C4-2B (cell line): ENCODE data around the gene ZSCAN10.
"Not testable (repeated sequence)": the region's sequence is repeated elsewhere in the genome, so short reads cannot be mapped to it uniquely, and the experiment has no call there.

ENCODE experiments used
- ZFX ChIP-seq: fragments of 450-650 bp; IDR thresholded peaks from 2 replicates; pipeline ENCODE4 v1.6.1; 2017
- TF ChIP-seq, protein P1 (sequence below): fragments of 450-650 bp; conservative IDR thresholded peaks from 2 replicates; pipeline ENCODE4 v1.5.1; 2017; ENCODE audit warnings: mild to moderate bottlenecking

DNA sequence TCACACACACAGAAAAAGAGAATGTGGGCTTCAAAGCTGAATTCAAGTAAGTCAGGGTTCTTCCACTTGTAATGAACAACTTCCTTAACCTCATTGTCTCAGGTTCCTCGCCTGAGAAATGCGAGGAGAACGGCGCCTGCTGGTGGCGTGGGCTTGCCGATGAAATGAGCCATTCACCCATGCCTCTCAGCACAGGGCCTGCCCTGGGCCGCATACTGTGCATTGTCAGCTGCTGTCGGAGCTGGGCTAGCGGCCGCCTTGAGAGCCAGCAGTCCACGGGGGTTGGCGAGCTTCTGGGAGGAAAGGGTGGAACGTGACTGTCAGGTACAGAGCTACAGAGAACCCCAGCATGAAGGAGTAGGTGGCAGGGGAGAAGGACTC lies 45.8 kb downstream of the ZSCAN10 start:
- TF ChIP-seq, protein P1, sequence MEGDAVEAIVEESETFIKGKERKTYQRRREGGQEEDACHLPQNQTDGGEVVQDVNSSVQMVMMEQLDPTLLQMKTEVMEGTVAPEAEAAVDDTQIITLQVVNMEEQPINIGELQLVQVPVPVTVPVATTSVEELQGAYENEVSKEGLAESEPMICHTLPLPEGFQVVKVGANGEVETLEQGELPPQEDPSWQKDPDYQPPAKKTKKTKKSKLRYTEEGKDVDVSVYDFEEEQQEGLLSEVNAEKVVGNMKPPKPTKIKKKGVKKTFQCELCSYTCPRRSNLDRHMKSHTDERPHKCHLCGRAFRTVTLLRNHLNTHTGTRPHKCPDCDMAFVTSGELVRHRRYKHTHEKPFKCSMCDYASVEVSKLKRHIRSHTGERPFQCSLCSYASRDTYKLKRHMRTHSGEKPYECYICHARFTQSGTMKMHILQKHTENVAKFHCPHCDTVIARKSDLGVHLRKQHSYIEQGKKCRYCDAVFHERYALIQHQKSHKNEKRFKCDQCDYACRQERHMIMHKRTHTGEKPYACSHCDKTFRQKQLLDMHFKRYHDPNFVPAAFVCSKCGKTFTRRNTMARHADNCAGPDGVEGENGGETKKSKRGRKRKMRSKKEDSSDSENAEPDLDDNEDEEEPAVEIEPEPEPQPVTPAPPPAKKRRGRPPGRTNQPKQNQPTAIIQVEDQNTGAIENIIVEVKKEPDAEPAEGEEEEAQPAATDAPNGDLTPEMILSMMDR: not testable (repeated sequence)
- TF ChIP-seq ZFX: not testable (repeated sequence)
